ENCODE data around the gene CYB5A. TPM values are rescaled to one million over a fixed set of nuclear protein-coding genes. Genes with fewer than 3 reads are reported as not detected.

CYB5A gene
- total RNA-seq, 1 donor from 2014 or later: 38.1 TPM

GRCh38 chr18:74259347-74259746, 32.4 kb downstream of the CYB5A start:
- H3K36me3 Mint-ChIP-seq (ENCODE audit: low read depth): peaks cover 4% of the 10 kb centered on the region
- H3K9me3 Mint-ChIP-seq: no peaks in the 10 kb centered on the region
- TF ChIP-seq CTCF (conservative IDR thresholded peaks at IDR 0.05): no peak
- H3K4me1 Mint-ChIP-seq: peaks cover 26% of the 10 kb centered on the region
- H3K27ac Mint-ChIP-seq (ENCODE audit: unreplicated experiment): no peak overlapping the region
- no peak for DNase-seq (ENCODE audit: low read depth, low spot score)
- H3K4me3 Mint-ChIP-seq: no peak overlapping the region
- H3K27me3 Mint-ChIP-seq (ENCODE audit: low read depth): no peaks in the 10 kb centered on the region

GRCh38 chr18:74257083-74257482, 34.7 kb downstream of the CYB5A start:
- H3K4me3 Mint-ChIP-seq: no peak overlapping the region
- H3K36me3 Mint-ChIP-seq (ENCODE audit: low read depth): peaks cover 8% of the 10 kb centered on the region
- no peaks in the 10 kb centered on the region for H3K27me3 Mint-ChIP-seq (ENCODE audit: low read depth)
- TF ChIP-seq CTCF (conservative IDR thresholded peaks at IDR 0.05): no peak
- peaks cover 27% of the 10 kb centered on the region for H3K4me1 Mint-ChIP-seq
- no peak for DNase-seq (ENCODE audit: low read depth, low spot score)
- no peak overlapping the region for H3K27ac Mint-ChIP-seq (ENCODE audit: unreplicated experiment)
- H3K9me3 Mint-ChIP-seq: no peaks in the 10 kb centered on the region

GRCh38 chr18:74256190-74256589, 35.6 kb downstream of the CYB5A start:
- peaks cover 9% of the 10 kb centered on the region for H3K36me3 Mint-ChIP-seq (ENCODE audit: low read depth)
- no peak overlapping the region for H3K4me3 Mint-ChIP-seq
- TF ChIP-seq CTCF (conservative IDR thresholded peaks at IDR 0.05): no peak
- no peak overlapping the region for H3K27ac Mint-ChIP-seq (ENCODE audit: unreplicated experiment)
- no peak for DNase-seq (ENCODE audit: low read depth, low spot score)
- H3K4me1 Mint-ChIP-seq: peaks cover 36% of the 10 kb centered on the region
- no peaks in the 10 kb centered on the region for H3K27me3 Mint-ChIP-seq (ENCODE audit: low read depth)
- H3K9me3 Mint-ChIP-seq: no peaks in the 10 kb centered on the region

GRCh38 chr18:74255131-74255616, 36.6 kb downstream of the CYB5A start:
- no peaks in the 10 kb centered on the region for H3K9me3 Mint-ChIP-seq
- H3K36me3 Mint-ChIP-seq (ENCODE audit: low read depth): peaks cover 10% of the 10 kb centered on the region
- H3K4me3 Mint-ChIP-seq: no peak overlapping the region
- no peak for TF ChIP-seq CTCF (conservative IDR thresholded peaks at IDR 0.05)
- no peaks in the 10 kb centered on the region for H3K27me3 Mint-ChIP-seq (ENCODE audit: low read depth)
- H3K27ac Mint-ChIP-seq (ENCODE audit: unreplicated experiment): no peak overlapping the region
- H3K4me1 Mint-ChIP-seq: peaks cover 39% of the 10 kb centered on the region
- no peak for DNase-seq (ENCODE audit: low read depth, low spot score)

- H3K27me3 Mint-ChIP-seq (ENCODE audit: low read depth): no peaks in the 10 kb centered on the region
- no peak overlapping the region for H3K4me3 Mint-ChIP-seq
- no peak for DNase-seq (ENCODE audit: low read depth, low spot score)
- peaks cover 34% of the 10 kb centered on the region for H3K4me1 Mint-ChIP-seq
- no peaks in the 10 kb centered on the region for H3K9me3 Mint-ChIP-seq
- peaks cover 17% of the 10 kb centered on the region for H3K36me3 Mint-ChIP-seq (ENCODE audit: low read depth)
- TF ChIP-seq CTCF (conservative IDR thresholded peaks at IDR 0.05): no peak
- H3K27ac Mint-ChIP-seq (ENCODE audit: unreplicated experiment): no peak overlapping the region
These were observed 39.7 kb downstream of the CYB5A start for GRCh38 chr18:74252039-74252395.
